Cerebellar nuclear complex (tissue), 1 donor: ENCODE data around the gene DRD2.

Experiments used
- DNase-seq, 2 experiments: peaks; one replicate each; lab custom pipeline; 2025; lab: John Stamatoyannopoulos, UW

Gene DRD2

GRCh38 chr11:113446112-113446511 is 29.1 kb downstream of the DRD2 start:
- DNase-seq: no peak

GRCh38 chr11:113444502-113445123 is 30.6 kb downstream of the DRD2 start:
- no peak for DNase-seq

- no peak for DNase-seq
Observed at GRCh38 chr11:113440816-113441215, 34.4 kb downstream of the DRD2 start.

- DNase-seq: no peak
Observed at GRCh38 chr11:113436672-113437252, 38.4 kb downstream of the DRD2 start.

- no peak for DNase-seq
Observed at GRCh38 chr11:113435190-113435968, 39.8 kb downstream of the DRD2 start.

GRCh38 chr11:113431746-113432145 is 43.5 kb downstream of the DRD2 start:
- no peak for DNase-seq

GRCh38 chr11:113426686-113427085 is 48.5 kb downstream of the DRD2 start:
- no peak for DNase-seq

GRCh38 chr11:113420808-113421207 is 54.4 kb downstream of the DRD2 start:
- DNase-seq: no peak

- no peak for DNase-seq
Observed at GRCh38 chr11:113419454-113420003, 55.7 kb downstream of the DRD2 start.

- DNase-seq: no peak
Observed at GRCh38 chr11:113417428-113417827, 57.8 kb downstream of the DRD2 start.

GRCh38 chr11:113415343-113415742 is 59.9 kb downstream of the DRD2 start:
- no peak for DNase-seq

GRCh38 chr11:113412675-113413074 is 62.5 kb downstream of the DRD2 start:
- DNase-seq: no peak

- no peak for DNase-seq
Observed at GRCh38 chr11:113411536-113411935, 63.7 kb downstream of the DRD2 start.

- DNase-seq: no peak
Observed at GRCh38 chr11:113410414-113411135, 64.6 kb downstream of the DRD2 start.

- no peak for DNase-seq
Observed at GRCh38 chr11:113409526-113409925, 65.7 kb downstream of the DRD2 start.

- no peak for DNase-seq
Observed at GRCh38 chr11:113408887-113409286, 66.3 kb downstream of the DRD2 start.

- DNase-seq: no peak
Observed at GRCh38 chr11:113408206-113408605, 67.0 kb downstream of the DRD2 start.

- DNase-seq: no peak
Observed at GRCh38 chr11:113407163-113407562, 68.0 kb downstream of the DRD2 start.

GRCh38 chr11:113405724-113406478 is 69.3 kb downstream of the DRD2 start:
- DNase-seq: no peak

GRCh38 chr11:113404859-113405430 is 70.3 kb downstream of the DRD2 start:
- no peak for DNase-seq

- peak; percentile 42 to 64 for DNase-seq
Observed at GRCh38 chr11:113401718-113402117, 73.5 kb downstream of the DRD2 start.
